ENCODE measurements around the gene FGF12.

FGF12 gene

DNA sequence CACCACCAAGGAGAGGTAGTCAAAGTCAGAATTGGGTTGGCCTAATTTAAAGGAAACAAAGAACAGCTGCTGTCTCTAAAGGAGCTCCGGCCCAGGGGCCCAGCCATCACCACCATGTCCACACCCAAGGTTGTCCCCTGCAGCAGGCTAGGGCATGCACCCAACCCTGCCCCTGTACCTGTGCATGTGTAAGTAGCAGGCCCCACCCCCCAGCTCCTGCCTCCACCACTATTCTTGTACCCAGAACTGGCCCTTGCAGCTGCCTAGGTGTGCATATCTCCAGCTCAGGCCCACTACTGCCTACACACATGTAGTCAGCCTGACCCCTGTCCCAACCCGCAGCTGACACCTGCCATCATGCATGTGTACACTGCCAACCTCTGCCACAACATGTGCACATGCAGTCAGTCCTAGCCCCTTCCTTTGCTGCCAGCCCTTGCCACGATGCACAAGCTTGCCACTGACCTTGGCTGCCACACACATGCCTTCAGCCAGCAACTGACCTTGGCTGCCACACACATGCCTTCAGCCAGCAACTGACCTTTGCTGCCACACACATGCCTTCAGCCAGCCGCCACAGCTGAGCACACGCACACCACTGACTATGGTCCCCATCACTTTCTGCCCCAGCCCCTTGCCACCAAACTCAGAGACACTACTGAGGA is 39.7 kb downstream of the FGF12 start:
- in situ Hi-C loops (cut with HindIII; ENCODE audit: low sequenced_read_pairs), result no loop called here

DNA sequence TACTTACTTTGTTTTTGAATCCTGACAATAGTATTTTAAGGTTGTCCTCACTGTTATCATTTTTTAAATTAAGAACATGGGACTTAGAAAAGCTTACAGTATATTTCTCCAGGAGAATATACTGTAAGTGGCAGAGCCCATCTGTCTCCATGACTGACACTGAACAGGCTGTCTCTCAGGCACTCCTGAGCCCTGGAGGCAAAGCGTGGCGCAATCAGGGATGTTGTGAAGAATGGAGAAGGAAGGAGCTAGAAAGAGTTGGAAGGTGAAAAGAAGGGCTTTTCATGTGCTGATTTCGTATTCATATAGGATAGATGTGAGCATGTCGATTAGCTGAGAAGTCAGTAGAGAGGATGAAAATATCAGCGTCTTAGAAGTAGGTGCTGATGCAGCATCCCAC is 41.5 kb downstream of the FGF12 start:
- in situ Hi-C loops (cut with HindIII; ENCODE audit: low sequenced_read_pairs), result no loop called here

DNA sequence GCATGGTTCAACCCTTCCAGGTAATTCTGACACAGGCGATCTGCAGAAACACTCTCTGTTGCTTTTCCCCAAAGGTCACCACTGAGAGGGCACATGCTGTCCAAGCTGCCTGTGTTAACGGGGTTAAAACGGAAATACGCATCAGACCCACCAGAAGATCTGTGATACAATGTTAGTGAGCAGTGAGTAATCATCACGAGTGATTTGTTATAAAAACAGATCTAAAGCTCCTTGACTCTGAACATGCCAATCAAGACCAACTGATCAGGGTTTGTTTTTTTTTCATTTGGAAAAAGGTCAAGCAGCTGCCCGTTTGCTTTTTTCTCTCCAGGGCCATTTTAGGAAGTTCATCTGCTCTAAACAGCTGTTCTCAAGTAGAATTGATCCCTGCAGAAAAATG is 43.2 kb downstream of the FGF12 start:
- in situ Hi-C loops (cut with HindIII; ENCODE audit: low sequenced_read_pairs), result no loop called here

DNA sequence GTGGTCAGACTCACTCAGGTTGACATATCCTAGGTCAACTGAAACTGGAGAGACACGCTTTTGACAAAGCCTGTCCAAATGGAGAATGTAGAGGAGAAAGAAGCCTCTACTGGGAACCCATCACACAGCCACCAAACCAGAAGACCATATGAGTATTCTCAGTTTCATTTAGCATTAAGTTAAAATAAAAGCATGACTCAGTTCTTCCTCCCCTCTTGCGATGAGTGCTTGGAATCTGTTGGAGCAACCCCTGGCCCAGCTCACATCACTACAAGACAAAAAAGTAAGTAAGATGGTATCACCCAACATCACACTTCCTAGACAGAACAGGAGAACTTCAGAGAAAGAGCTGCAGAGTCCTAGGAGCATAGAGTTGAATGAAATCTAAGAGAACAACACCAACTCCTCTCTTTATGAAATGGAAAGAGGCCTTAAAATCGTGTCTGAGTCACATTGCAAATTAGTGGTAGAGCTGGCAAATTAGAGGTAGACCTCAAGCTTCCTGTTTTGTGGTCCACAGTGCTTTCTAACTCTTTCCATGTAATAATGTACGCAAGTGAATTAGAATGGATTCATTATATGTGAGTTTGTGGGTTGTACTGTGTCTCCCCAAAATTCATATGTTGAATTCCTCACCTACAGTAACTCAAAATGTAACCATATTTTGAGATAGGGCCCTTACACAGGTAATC is 51.2 kb downstream of the FGF12 start:
- in situ Hi-C loops (cut with HindIII; ENCODE audit: low sequenced_read_pairs), result no loop called here

DNA sequence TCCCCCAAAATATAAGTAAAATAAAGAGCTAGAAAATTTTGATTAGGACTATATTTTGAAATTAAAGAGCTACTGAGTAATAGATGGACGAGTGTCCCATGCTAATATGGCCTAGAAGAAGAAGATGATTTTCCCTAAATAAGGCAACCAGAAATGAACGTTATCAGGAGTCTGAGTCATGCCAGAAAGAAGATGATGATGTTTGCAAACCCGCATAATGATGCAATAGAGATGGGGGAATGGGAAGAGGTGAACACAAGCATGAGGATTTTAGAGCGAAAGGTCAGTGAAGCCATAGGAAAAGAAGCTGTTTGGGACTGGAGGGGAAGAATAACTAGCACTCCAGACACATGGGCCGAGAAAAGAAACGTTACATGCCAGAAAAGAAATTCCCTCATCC is 71.7 kb downstream of the FGF12 start:
- in situ Hi-C loops (cut with HindIII; ENCODE audit: low sequenced_read_pairs), result no loop called here

DNA sequence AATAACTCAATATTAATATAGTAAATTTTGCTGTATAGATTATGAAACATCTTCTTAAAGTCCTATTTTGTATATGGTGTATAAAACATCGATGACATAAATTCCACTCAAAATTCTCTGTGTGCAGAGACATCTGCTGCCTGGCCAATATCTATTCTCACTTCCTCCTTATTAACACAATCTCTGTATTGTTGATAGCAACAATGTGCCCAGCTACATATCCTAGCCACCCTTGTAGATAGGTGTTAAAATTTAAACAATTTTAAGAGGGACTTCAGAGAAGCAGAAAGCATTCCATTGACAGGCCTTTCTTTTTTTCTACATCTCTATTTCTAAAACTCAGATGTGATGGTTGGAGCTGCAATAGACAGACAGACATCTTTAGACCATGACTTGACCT is 72.3 kb downstream of the FGF12 start:
- in situ Hi-C loops (cut with HindIII; ENCODE audit: low sequenced_read_pairs), result no loop called here

DNA sequence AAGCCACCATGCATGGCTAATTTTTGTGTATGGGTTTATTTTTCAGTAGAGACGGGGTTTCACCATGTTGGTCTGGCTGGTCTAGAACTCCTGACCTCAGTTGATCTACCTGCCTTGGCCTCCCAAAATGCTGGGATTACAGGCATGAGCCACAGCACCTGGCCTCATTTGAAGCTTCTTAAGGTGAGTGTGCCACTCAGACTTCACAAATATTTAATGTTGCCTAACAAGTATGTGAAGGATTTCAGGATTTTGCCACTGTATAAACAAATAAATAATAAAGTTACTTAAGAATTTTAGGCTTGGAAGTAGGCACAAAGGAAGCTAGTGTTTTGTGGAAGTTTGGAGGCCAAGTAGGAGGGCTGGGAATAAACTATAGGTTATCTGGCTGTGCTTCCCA is 73.5 kb downstream of the FGF12 start:
- in situ Hi-C loops (cut with HindIII; ENCODE audit: low sequenced_read_pairs), result no loop called here

DNA sequence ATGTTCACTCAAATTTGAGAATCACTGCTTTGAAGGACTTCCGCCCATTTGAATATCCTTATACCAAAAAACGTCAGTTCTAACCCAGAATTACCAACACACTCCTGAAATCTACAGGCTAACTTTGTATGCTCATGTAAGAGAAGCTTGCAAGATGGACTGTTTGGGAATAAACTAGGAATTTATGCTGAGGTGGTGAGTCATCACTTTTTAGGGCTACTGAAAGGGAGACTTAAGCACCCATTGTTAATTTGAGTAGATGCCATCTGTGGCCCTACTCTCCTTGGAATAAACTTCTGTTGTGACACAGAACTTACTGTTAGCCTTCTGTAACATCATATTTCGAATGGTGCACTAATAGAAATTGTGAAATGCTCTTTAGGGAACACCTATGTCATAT is 74.6 kb downstream of the FGF12 start:
- in situ Hi-C loops (cut with HindIII; ENCODE audit: low sequenced_read_pairs), result no loop called here

DNA sequence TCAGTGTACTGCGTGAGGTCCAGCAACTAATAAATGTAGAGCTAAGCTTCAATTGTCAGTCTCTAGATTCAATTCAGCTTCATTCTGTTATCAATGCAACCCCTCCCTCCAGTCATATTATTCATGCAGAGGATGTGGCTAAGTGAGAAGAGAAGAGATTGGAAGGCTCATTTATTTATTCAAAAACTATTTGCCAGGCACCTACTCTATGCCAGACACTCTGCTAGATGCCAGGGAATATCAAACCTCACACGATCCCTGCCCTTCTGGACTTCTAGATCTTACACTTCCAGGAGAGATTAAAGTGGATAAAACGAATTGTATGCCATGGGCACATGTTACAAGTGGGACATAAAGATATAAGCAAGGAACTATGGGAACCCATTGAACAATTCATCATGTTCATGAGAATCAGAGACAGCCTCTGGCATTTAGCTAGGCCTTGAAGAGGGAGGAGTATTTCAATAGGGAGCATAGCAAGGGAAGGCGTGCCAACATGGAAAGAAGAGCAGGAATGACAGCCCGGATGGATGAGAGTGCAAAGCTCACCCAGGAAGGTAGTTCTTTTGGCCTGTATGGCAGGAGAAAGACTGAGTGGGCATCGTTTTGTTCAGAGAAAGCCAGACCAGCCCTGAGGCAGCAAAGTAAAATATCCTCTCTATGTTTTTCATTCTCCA is 75.4 kb downstream of the FGF12 start:
- in situ Hi-C loops (cut with HindIII; ENCODE audit: low sequenced_read_pairs), result no loop called here

DNA sequence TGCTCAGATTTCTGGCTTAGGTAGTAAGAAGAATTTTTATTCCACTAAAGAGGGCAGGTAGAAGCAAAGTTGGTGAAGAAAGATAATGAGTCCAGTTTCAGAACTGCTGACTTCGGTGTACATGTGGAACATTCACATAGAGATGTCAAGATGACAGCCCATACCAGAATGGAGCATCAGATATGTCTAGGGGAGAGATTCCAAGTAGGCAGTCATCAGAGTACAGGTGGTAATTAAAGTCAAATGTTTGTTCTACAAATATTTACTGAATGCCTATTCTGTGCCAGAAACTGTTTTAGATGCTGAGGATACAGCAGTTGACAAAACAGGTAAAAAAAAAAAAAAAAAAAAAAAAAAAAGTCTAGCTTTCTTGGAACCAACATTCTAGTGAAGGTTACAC is 81.9 kb downstream of the FGF12 start:
- in situ Hi-C loops (cut with HindIII; ENCODE audit: low sequenced_read_pairs), result no loop called here

DNA sequence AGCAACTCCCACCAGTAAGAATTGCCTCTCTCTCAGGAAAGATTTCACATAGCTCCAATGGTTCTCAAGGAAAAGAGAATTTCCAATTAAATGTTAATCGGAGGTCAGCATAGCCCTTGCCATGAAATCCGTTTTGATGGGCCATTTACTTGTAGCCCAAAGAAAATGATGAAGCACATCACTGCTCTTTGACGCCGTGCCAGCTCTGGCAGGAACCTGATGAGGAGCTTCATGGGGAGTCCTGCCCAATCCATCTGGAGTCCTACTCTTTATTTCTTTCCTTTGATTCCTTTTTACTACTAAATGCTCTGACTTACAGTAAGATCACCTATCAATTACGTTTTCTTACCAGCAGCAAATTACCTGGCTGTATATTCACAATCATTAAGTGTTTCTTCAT is 84.7 kb downstream of the FGF12 start:
- in situ Hi-C loops (cut with HindIII; ENCODE audit: low sequenced_read_pairs), result no loop called here

DNA sequence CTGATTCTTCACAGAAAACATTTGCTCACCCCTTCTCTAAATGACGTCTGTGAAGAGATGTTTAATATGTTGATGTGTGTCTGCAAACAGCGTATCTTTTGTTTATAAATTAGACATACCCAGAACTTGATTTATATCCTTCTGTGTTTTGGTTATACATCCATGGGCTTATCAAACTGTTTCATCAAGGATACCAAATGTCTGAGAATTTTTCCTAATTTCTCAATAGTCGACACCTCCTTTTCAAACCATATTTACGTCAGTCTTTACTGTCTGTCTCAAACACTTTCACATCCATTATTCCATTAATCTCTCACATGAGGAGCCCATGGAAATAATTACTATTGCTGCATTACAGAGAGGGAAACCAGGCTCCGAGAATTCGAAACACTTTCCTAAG is 85.4 kb downstream of the FGF12 start:
- in situ Hi-C loops (cut with HindIII; ENCODE audit: low sequenced_read_pairs), result no loop called here

DNA sequence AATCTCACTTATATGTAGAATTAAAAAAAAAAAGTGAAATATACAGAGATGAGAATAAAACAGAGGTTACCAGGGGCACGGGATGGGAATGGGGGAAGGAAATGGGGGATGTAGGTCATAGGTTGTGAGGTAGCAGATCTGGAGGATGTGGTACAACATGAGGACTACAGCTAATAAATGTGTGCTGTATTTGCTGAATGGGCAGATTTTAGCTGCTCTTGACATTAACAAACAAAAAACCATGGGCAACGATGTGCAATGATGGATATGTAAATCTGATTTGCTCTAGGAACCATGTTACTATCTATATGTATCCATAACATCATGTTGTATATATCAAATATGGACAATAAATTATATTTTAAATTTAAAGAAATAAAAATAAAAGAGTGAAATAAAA is 87.4 kb downstream of the FGF12 start:
- in situ Hi-C loops (cut with HindIII; ENCODE audit: low sequenced_read_pairs), result no loop called here

DNA sequence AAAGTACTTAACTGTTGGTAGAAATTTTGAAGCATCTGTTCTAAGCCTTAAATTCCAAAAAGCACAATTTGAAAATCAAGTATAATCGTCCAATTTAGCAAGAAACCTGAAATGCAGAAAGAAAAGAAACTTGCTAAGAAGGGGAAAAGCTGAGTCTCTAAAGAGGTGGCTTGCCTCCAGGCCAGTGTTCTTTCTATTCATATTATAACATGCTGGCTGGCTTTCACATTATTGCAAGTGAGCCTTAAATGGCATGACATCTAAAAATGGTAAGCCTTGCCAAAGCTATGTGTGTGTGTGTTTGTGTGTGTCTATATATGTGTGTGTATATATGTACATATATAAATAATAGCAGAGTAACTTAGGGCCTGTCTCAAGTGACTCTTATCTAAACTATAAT is 89.5 kb downstream of the FGF12 start:
- in situ Hi-C loops (cut with HindIII; ENCODE audit: low sequenced_read_pairs), result no loop called here

DNA sequence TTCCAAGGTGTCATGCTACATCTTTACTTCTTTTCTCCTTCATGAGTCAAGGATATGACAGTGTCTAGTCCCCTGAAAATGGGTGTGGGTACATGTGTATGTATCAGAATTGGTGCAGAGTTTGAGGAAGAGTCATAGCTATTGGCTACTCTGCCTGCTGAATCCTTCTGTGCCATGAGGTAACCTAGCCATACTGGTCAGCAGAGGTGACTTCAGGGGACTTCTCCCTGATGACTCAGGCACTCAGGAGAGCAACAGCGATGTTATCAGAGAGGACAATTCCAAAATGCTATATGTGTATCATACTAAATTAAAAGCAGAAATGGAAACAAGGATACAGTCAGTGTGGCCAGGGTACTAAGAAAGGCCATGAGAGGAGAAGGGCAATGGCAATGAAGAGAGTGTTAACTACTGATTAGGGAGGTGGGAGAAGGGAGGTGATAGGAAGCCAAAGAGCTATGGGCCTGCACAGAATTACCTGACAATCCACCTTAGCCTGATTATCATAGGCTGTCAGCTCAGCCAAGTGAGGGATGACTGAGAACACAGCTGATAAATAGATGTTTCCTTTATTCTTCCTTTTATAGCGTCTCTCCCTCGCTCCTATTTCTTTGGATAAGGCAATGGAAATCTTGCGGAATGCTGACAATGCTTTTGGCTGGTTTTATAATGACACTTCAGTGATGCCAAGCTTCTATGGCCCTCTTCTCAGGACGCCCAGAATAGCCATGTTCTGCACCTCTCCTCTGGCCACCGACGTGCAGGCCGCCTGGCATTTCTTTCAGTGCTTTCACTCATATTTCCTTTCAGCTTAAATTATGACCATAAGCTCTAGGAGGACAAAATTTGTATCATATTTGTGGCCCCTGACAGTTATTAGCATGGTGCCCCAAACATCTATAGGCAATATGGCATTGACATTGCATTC is 90.6 kb downstream of the FGF12 start:
- in situ Hi-C loops (cut with HindIII; ENCODE audit: low sequenced_read_pairs), result no loop called here

DNA sequence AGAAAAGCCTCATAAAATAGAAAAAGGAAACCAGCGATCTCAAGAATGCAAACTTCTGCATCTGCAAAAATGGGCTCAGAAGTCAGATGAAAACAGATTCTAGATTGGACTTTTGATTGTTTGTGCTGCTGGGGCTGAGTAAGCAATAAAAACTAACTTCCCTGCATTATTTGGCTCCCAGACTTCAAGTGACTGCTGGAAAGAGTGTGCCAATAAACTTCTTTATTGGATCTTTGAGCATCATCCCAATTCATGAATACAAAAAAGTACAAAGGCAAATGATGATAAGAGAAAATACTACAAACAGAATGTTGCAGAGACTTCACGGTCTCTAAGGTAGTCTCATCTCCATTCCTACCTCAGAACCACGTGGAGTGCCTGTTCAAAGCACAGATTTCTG is 97.9 kb downstream of the FGF12 start:
- in situ Hi-C loops (cut with HindIII; ENCODE audit: low sequenced_read_pairs), result no loop called here

DNA sequence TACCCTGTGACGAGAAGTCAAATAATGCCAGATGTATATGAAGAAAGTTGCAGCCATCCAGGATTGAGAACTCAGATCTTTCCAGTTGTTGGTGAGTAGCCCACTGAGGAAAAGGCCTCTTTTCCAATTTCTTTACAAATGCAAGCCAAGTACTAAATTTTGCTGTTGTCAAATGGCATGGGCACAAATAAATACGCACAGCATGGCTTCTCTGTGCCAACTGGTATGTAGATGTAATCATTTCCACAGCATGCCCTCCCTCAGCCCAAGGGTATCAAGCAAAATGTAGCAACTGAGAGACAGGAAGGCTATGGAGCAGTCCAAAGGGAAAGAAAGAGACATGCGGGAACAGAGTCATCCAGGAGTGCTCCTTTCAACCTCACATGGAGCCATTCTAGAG is 105.4 kb downstream of the FGF12 start:
- in situ Hi-C loops (cut with HindIII; ENCODE audit: low sequenced_read_pairs), result no loop called here

DNA sequence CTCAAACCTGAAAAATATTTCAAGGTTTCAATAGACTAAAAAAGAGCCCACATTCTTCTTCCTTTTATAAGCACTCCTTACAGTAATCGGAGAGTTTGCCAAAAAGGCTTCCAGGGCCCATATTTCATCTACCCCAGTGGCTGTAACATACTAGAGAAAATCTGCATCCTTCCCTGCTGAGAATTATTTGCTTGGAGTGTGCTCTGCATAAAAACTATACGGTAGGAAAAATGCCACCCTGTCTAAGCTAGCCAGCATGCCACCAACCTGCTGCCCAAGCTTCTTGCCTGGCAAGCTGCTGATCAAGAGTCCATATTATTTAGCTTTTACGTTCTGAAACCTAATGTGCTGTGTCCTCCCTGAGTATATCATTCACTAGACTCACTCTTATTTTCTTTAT is 107.1 kb downstream of the FGF12 start:
- in situ Hi-C loops (cut with HindIII; ENCODE audit: low sequenced_read_pairs), result no loop called here

DNA sequence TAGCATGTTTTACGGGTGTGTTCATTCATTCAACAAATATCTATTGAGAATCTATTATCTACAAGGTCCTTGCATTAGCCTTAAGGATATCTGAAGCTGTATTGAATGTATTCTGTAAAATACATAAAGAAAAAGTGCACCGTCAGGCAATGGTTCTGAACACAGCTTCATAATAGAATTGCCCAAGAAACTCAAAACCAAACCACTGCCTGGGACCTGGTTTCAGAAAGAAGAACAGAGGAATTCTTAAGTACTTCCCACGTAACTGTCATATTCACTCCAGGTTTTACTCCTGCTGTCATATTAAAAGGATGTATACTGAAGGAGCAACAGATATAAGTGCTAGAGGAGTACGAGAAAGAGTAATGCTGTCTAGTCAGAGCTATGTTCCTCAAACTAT is 115.9 kb downstream of the FGF12 start:
- in situ Hi-C loops (cut with HindIII; ENCODE audit: low sequenced_read_pairs), result no loop called here

DNA sequence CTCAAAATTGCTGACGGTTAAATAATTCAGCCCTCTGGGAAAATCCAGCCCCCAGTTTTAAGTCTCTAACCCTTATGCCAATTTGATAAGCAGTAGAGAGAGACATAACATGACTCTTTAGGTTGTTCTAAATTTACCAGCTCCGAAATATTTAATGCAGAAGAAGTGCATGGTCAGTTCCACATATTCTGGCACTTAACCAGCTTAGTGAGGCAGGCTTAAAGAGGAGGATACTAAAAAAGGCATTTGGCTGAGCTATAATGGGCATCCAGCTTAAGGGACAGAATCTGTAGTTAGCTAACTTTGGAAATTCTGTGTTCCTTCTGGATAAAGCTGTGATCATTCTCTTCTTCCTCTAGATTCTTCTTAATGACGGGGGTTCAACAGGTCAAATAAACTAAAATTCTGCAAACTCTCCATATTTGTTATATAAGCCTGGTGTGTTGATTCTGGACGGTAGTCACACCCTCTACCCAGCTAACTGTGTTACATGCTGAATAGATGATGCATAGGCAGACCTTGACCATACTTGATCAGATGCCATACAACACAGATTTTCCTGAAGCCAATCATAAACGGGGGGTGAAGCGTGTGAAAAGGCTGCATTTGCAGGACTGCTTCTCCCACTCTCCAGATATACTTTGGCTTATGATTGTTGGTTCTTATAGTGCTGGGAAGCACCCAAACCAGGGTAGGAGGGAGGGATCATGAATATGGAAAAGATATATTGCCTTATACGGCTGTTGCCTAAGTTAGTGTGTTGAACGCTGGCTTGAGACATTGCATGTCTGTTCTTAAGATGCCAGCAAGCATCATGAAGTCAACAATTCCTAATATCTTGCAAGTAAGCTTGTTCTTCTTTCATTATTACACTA is 118.4 kb downstream of the FGF12 start:
- in situ Hi-C loops (cut with HindIII; ENCODE audit: low sequenced_read_pairs), result no loop called here
